A549 (cell line): Measurements from ENCODE around the gene SH3TC2. TPM values are rescaled to one million over a fixed set of nuclear protein-coding genes. Genes with fewer than 3 reads are reported as not detected.

Experiments used
- ATAC-seq, 2 experiments: fragments of 200-7000 bp in 1 of 2; fragments of >200 bp in 1 of 2; cut with Nextera tagmentation in 1 of 2; cut with Tn5 transposase in 1 of 2; 3 replicates each; pipeline versions ENCODE4 v1.8.0 to v1.9.1; 2018 to 2020; ENCODE audit warnings: mild to moderate bottlenecking in 1 of 2, moderate library complexity in 1 of 2
- CTCF ChIA-PET: fragments of 300-600 bp; sonication (Branson Sonifier 250); formaldehyde crosslinking; extraction: SDS; loops from one replicate; lab custom pipeline; 2021; ENCODE audit warnings: antibody characterized with exemption, inconsistent platforms; lab: Yijun Ruan, JAX
- POLR2A ChIA-PET: fragments of 350-600 bp; formaldehyde crosslinking; extraction: SDS; loops from one replicate; lab custom pipeline; 2021; ENCODE audit warnings: antibody characterized with exemption, inconsistent platforms; lab: Yijun Ruan, JAX
- DNase-seq, 2 experiments: peaks; one replicate each; pipeline versions ENCODE4 v3.0.0 to v3.0.0-alpha.2; 2011 to 2016; ENCODE audit warnings: low read depth in 1 of 2, low spot score in 1 of 2
- FAIRE-seq: peaks from 2 replicates; lab custom pipeline; 2011; peaks lifted over from hg19 to GRCh38; lab: Jason Lieb, UNC
- H3K27ac ChIP-seq, 2 experiments: fragments of >200 bp; sonication (Bioruptor Twin); formaldehyde crosslinking; 3 replicates each; pipeline ENCODE4 v1.5.1; 2016 to 2017
- H3K4me1 ChIP-seq: fragments of >200 bp; sonication (Bioruptor Twin); formaldehyde crosslinking; 3 replicates; pipeline ENCODE4 v1.6.1; 2016
- H3K4me2 ChIP-seq: fragments of >200 bp; sonication (Bioruptor Twin); formaldehyde crosslinking; 3 replicates; pipeline ENCODE4 v1.6.1; 2016
- H3K4me3 ChIP-seq: fragments of >200 bp; sonication (Bioruptor Twin); formaldehyde crosslinking; 3 replicates; pipeline ENCODE4 v1.5.1; 2016
- H3K9me3 ChIP-seq: fragments of >200 bp; sonication (Bioruptor Twin); formaldehyde crosslinking; 3 replicates; pipeline ENCODE4 v1.6.1; 2016
- BHLHE40 ChIP-seq: IDR thresholded peaks from 2 replicates; pipeline ENCODE4 v1.6.1; 2012; ENCODE audit warnings: low read depth, low read length, inconsistent platforms
- CBX2 ChIP-seq: fragments of 200-600 bp; sonication (generic); IDR thresholded peaks from 2 replicates; pipeline ENCODE4 v1.6.1; 2016; ENCODE audit warnings: low read depth, mild to moderate bottlenecking, borderline replicate concordance
- CBX8 ChIP-seq: fragments of 200-600 bp; sonication (generic); IDR thresholded peaks from 2 replicates; pipeline ENCODE4 v1.6.1; 2016
- CEBPB ChIP-seq, 2 experiments: fragments of >200 bp in 1 of 2; sonication (Bioruptor Twin) in 1 of 2; formaldehyde crosslinking in 1 of 2; IDR thresholded peaks; 2 replicates each; pipeline ENCODE4 v1.6.1; 2012 to 2016
- CHD4 ChIP-seq: fragments of 200-600 bp; sonication (generic); IDR thresholded peaks from 2 replicates; pipeline ENCODE4 v1.6.1; 2016; ENCODE audit warnings: antibody characterized with exemption, mild to moderate bottlenecking, borderline replicate concordance
- EP300 ChIP-seq, 2 experiments: fragments of >200 bp; sonication (Bioruptor Twin); formaldehyde crosslinking; IDR thresholded peaks; 2 replicates in 1 of 2; 3 replicates in 1 of 2; pipeline ENCODE4 v1.6.1; 2016 to 2017
- ESRRA ChIP-seq: fragments of 150-350 bp; IDR thresholded peaks from 2 replicates; pipeline ENCODE4 v1.6.1; 2014; ENCODE audit warnings: mild to moderate bottlenecking, low read length, borderline replicate concordance
- FOSB ChIP-seq: fragments of 250-450 bp; sonication (Bioruptor Pico); IDR thresholded peaks from 2 replicates; pipeline ENCODE4 v1.5.0; 2020; ENCODE audit warnings: mild to moderate bottlenecking, moderate library complexity
- FOSL2 ChIP-seq, 2 experiments: fragments of 450-650 bp in 1 of 2; fragments of >200 bp in 1 of 2; sonication (Bioruptor Twin) in 1 of 2; formaldehyde crosslinking; IDR thresholded peaks; 2 replicates each; pipeline versions ENCODE4 v1.5.0 to v1.6.1; 2016 to 2020; ENCODE audit warnings: mild to moderate bottlenecking in 1 of 2, moderate library complexity in 1 of 2
- FOXS1 ChIP-seq: fragments of 250-450 bp; sonication (Bioruptor Pico); IDR thresholded peaks from 2 replicates; pipeline ENCODE4 v1.5.0; 2020; ENCODE audit warnings: mild to moderate bottlenecking, moderate library complexity
- GATA3 ChIP-seq: IDR thresholded peaks from 2 replicates; pipeline ENCODE4 v1.6.1; 2012; ENCODE audit warnings: borderline replicate concordance
- HEYL ChIP-seq: fragments of 250-450 bp; sonication (Bioruptor Pico); IDR thresholded peaks from 2 replicates; pipeline ENCODE4 v1.8.0; 2021; ENCODE audit warnings: mild to moderate bottlenecking, moderate library complexity
- HOXA7 ChIP-seq: fragments of 250-450 bp; sonication (Bioruptor Pico); IDR thresholded peaks from 2 replicates; pipeline ENCODE4 v1.5.0; 2020; ENCODE audit warnings: mild to moderate bottlenecking, moderate library complexity
- HOXB13 ChIP-seq: fragments of 250-450 bp; sonication (Bioruptor Pico); IDR thresholded peaks from 2 replicates; pipeline ENCODE4 v1.5.0; 2020; ENCODE audit warnings: low read depth, mild to moderate bottlenecking, moderate library complexity
- HOXB5 ChIP-seq: fragments of 250-450 bp; sonication (Bioruptor Pico); IDR thresholded peaks from 2 replicates; pipeline ENCODE4 v1.5.0; 2020; ENCODE audit warnings: mild to moderate bottlenecking, moderate library complexity
- JUN ChIP-seq, 2 experiments: fragments of >200 bp; sonication (Bioruptor Twin); formaldehyde crosslinking; IDR thresholded peaks; 2 replicates in 1 of 2; 3 replicates in 1 of 2; pipeline ENCODE4 v1.6.1; 2016 to 2017
- JUNB ChIP-seq: fragments of >200 bp; sonication (Bioruptor Twin); formaldehyde crosslinking; IDR thresholded peaks from 2 replicates; pipeline ENCODE4 v1.6.1; 2016
- KDM1A ChIP-seq: fragments of 200-600 bp; sonication (generic); IDR thresholded peaks from 2 replicates; pipeline ENCODE4 v1.6.1; 2016; ENCODE audit warnings: low read depth, mild to moderate bottlenecking
- KDM5A ChIP-seq: fragments of 200-600 bp; sonication (generic); IDR thresholded peaks from 2 replicates; pipeline ENCODE4 v1.6.1; 2016; ENCODE audit warnings: antibody characterized with exemption, mild to moderate bottlenecking
- NFE2L2 ChIP-seq: fragments of 150-350 bp; conservative IDR thresholded peaks from 2 replicates; pipeline ENCODE4 v1.6.1; 2014; ENCODE audit warnings: low read length
- NR3C1 ChIP-seq: fragments of >200 bp; sonication (Bioruptor Twin); formaldehyde crosslinking; IDR thresholded peaks from 3 replicates; pipeline ENCODE4 v1.6.1; 2017
- POLR2A ChIP-seq: IDR thresholded peaks from 2 replicates; pipeline ENCODE4 v1.6.1; 2012; ENCODE audit warnings: mild to moderate bottlenecking, low read length
- POLR2AphosphoS2 ChIP-seq: conservative IDR thresholded peaks from 2 replicates; pipeline ENCODE4 v1.6.1; 2012; ENCODE audit warnings: low read length, improper control_type of control experiment, inconsistent platforms
- TFCP2L1 ChIP-seq: fragments of 250-450 bp; sonication (Bioruptor Pico); IDR thresholded peaks from 2 replicates; pipeline ENCODE4 v1.5.0; 2021; ENCODE audit warnings: mild to moderate bottlenecking
- TP53 ChIP-seq: fragments of 250-450 bp; sonication (Bioruptor Pico); IDR thresholded peaks from 2 replicates; pipeline ENCODE4 v1.5.0; 2021; ENCODE audit warnings: mild to moderate bottlenecking, moderate library complexity
- ZFP36 ChIP-seq: fragments of 450-650 bp; IDR thresholded peaks from 2 replicates; pipeline ENCODE4 v1.6.1; 2014; ENCODE audit warnings: borderline replicate concordance; ENCODE audit not compliant: partially characterized antibody
- ZSCAN20 ChIP-seq: fragments of 250-450 bp; sonication (Bioruptor Pico); IDR thresholded peaks from 2 replicates; pipeline ENCODE4 v1.8.0; 2022; ENCODE audit warnings: mild to moderate bottlenecking, moderate library complexity
- WGBS: methylation state at CpG from one replicate; pipeline ENCODE4 v1.1.6; 2017; ENCODE audit errors: missing lambda C conversion rate; 5-methylcytosine and 5-hydroxymethylcytosine counted together
- polyA plus RNA-seq, 4 experiments: library from polyadenylated mRNA; depleted of rRNA in 3 of 4; stranded (reverse); fragments of >200 nt; fragmentation: RNase III in 1 of 4; extraction: RNeasy Plus Mini Kit Qiagen cat#74134 plus additional on column Dnase treatment in 1 of 4; gene quantifications; 2 replicates in 3 of 4; 3 replicates in 1 of 4; pipeline ENCODE4 v1.2.3, GENCODE V29; 2011 to 2017
- TF ChIP-seq, protein P1 (sequence below): fragments of >200 bp; sonication (Bioruptor Twin); formaldehyde crosslinking; IDR thresholded peaks from 3 replicates; pipeline ENCODE4 v1.6.1; 2016
- TF ChIP-seq, protein P2 (sequence below): IDR thresholded peaks from 2 replicates; pipeline ENCODE4 v1.6.1; 2012

The SH3TC2 gene
- polyA plus RNA-seq, 2 of the 4 experiments (the other 2 are of a cell fraction): 0.06 to 0.34 TPM

DNA sequence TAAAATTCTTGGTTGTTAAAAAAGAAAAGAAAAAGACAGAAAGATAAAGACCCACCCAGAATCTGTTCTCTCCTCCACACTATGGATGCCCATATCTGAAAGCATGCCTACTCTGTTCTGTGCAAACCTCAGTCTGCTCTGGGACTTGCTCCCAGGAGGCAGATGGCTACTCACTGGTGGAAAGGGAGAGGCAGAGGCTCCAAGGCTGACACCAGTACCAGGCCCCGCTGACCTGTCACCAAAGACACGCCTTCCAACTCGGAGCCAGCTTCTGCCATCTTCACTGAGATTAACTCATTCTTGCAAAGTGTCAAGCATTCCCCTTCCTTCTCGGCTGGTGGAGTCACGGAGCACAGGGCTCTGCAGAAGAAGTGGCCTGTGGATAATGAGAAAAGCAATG is 21.6 kb downstream of the SH3TC2 start:
- no peak overlapping the region for H3K4me2 ChIP-seq
- H3K4me3 ChIP-seq: no peak overlapping the region
- ChIA-PET CTCF (interaction anchor here (2.7 kb wide), 1 partner anchor 308 kb away, joined by 14 read pairs; no protein-coding TSS in a partner anchor), POLR2A (no interaction called here)
- H3K4me1 ChIP-seq: peaks cover 7% of the 10 kb centered on the region; the same call in 1 of the 3 replicates
- H3K9me3 ChIP-seq: no peaks in the 10 kb centered on the region
- ATAC-seq (no peak), FAIRE-seq (no peak), DNase-seq (no peak)
- TF ChIP-seq HOXB13 (CRISPR knock-in tag) (no peak), FOXS1 (CRISPR knock-in tag) (no peak), ESRRA (no peak), POLR2AphosphoS2 (no peak), BHLHE40 (no peak), CBX8 (no peak), TFCP2L1 (CRISPR knock-in tag) (no peak), HOXB5 (CRISPR knock-in tag) (no peak), GATA3 (no peak), JUN (IDR thresholded peaks at IDR 0.05) (no peak), CEBPB (IDR thresholded peaks at IDR 0.05) (no peak), CHD4 (no peak), KDM1A (no peak), TP53 (CRISPR knock-in tag) (no peak), CBX2 (no peak), FOSL2 (IDR thresholded peaks at IDR 0.05) (no peak), FOSL2 (CRISPR knock-in tag; IDR thresholded peaks at IDR 0.05) (no peak), ZSCAN20 (CRISPR knock-in tag) (no peak), HOXA7 (CRISPR knock-in tag) (no peak)
- WGBS: 75% methylated on average over 5 of the region's 5 CpGs
- H3K27ac ChIP-seq: no peak overlapping the region

DNA sequence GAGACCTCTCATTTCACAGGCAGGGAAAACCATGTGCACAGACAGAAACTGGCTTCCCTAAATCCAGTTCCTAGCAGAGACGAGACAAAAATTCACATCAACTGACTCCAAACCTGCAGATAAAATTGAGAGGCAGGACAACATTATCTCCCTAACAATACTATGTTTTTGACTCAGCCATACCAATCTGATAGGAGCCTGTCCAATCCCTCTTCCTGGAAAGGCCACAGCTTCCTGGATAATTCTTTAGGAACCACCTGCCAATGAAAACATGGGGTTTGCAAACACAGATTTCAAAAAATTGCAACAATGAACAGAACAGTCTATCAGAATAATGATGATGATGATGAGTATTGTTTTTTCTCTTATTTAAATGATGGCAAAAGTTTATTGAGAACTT is 22.4 kb downstream of the SH3TC2 start:
- Histone ChIP-seq H3K4me2 (no peak overlapping the region), H3K9me3 (no peaks in the 10 kb centered on the region), H3K4me3 (no peak overlapping the region), H3K4me1 (peaks cover 7% of the 10 kb centered on the region; the same call in 1 of the 3 replicates), H3K27ac (no peak overlapping the region)
- DNase-seq (no peak), FAIRE-seq (no peak), ATAC-seq (no peak)
- ChIA-PET CTCF (interaction anchor here (16.9 kb wide), 1 partner anchor 303 kb away, joined by 432 read pairs; no protein-coding TSS in a partner anchor), POLR2A (no interaction called here)
- TF ChIP-seq ZFP36: no peak
- TF ChIP-seq, protein P1, sequence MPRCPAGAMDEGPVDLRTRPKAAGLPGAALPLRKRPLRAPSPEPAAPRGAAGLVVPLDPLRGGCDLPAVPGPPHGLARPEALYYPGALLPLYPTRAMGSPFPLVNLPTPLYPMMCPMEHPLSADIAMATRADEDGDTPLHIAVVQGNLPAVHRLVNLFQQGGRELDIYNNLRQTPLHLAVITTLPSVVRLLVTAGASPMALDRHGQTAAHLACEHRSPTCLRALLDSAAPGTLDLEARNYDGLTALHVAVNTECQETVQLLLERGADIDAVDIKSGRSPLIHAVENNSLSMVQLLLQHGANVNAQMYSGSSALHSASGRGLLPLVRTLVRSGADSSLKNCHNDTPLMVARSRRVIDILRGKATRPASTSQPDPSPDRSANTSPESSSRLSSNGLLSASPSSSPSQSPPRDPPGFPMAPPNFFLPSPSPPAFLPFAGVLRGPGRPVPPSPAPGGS: no peak
- no peak for TF ChIP-seq JUNB
- no peak for TF ChIP-seq NFE2L2
- no peak for TF ChIP-seq HEYL
- no peak for TF ChIP-seq POLR2AphosphoS2
- TF ChIP-seq FOSB (CRISPR knock-in tag): no peak
- TF ChIP-seq, protein P2, sequence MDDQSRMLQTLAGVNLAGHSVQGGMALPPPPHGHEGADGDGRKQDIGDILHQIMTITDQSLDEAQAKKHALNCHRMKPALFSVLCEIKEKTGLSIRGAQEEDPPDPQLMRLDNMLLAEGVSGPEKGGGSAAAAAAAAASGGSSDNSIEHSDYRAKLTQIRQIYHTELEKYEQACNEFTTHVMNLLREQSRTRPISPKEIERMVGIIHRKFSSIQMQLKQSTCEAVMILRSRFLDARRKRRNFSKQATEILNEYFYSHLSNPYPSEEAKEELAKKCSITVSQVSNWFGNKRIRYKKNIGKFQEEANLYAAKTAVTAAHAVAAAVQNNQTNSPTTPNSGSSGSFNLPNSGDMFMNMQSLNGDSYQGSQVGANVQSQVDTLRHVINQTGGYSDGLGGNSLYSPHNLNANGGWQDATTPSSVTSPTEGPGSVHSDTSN: no peak
- TF ChIP-seq HOXB5 (CRISPR knock-in tag): no peak
- TF ChIP-seq GATA3: no peak
- TF ChIP-seq EP300 (IDR thresholded peaks at IDR 0.05): no peak
- no peak for TF ChIP-seq CBX8
- no peak for TF ChIP-seq KDM5A
- no peak for TF ChIP-seq NR3C1
- no peak for TF ChIP-seq POLR2A
- 81% methylated on average over 1 of the region's 1 CpG for WGBS
